ENCODE results near the gene NOC2L. TPM values are rescaled to one million over a fixed set of nuclear protein-coding genes. Genes with fewer than 3 reads are reported as not detected.
"Not testable (repeated sequence)": the region's sequence is repeated elsewhere in the genome, so short reads cannot be mapped to it uniquely, and the experiment has no call there.

The NOC2L gene
- total and polyA plus RNA-seq, 5 donors: 43.6 to 48.6 (median 45.4) TPM

- ATAC-seq (no peak), DNase-seq (no peak)
- Histone ChIP-seq H3K27me3 (ENCODE audit: control insufficient read depth, insufficient read depth) (no peaks in the 10 kb centered on the region), H3K27ac (ENCODE audit: low read length) (no peak overlapping the region), H3K4me3 (ENCODE audit: low read length) (no peak overlapping the region), H3K4me1 (ENCODE audit: control insufficient read depth, insufficient read depth, low read length) (no peaks in the 10 kb centered on the region), H3K9me3 (ENCODE audit: control insufficient read depth, low read length) (no peaks in the 10 kb centered on the region)
- WGBS: 90% methylated on average over 7 of the region's 7 CpGs
- intact Hi-C loops (cut with DNase I): no loop called here
Observed at GRCh38 chr1:992362-992761, 33.3 kb upstream of the NOC2L start.

- Histone ChIP-seq H3K9me3 (ENCODE audit: control insufficient read depth, low read length) (no peaks in the 10 kb centered on the region), H3K27ac (ENCODE audit: low read length) (no peak overlapping the region), H3K27me3 (ENCODE audit: control insufficient read depth, insufficient read depth) (no peaks in the 10 kb centered on the region), H3K4me3 (ENCODE audit: low read length) (no peak overlapping the region), H3K4me1 (ENCODE audit: control insufficient read depth, insufficient read depth, low read length) (no peaks in the 10 kb centered on the region)
- intact Hi-C loops (cut with DNase I): no loop called here
- WGBS: 96% methylated on average over 10 of the region's 10 CpGs
- ATAC-seq (no peak), DNase-seq (no peak)
Observed at GRCh38 chr1:991895-992294, 32.8 kb upstream of the NOC2L start.

- DNase-seq; ATAC-seq; intact Hi-C loops (cut with DNase I); H3K4me1 ChIP-seq (ENCODE audit: control insufficient read depth, insufficient read depth, low read length); H3K27ac ChIP-seq (ENCODE audit: low read length); H3K27me3 ChIP-seq (ENCODE audit: control insufficient read depth, insufficient read depth); H3K4me3 ChIP-seq (ENCODE audit: low read length); H3K9me3 ChIP-seq (ENCODE audit: control insufficient read depth, low read length): not testable (repeated sequence)
- 92% methylated on average over 6 of the region's 6 CpGs for WGBS
Observed at GRCh38 chr1:991275-991674, 32.2 kb upstream of the NOC2L start.

GRCh38 chr1:988061-988460, 29.0 kb upstream of the NOC2L start:
- not testable (repeated sequence) for H3K27me3 ChIP-seq (ENCODE audit: control insufficient read depth, insufficient read depth); H3K27ac ChIP-seq (ENCODE audit: low read length); ATAC-seq; H3K9me3 ChIP-seq (ENCODE audit: control insufficient read depth, low read length); H3K4me3 ChIP-seq (ENCODE audit: low read length); H3K4me1 ChIP-seq (ENCODE audit: control insufficient read depth, insufficient read depth, low read length)
- WGBS: 86% methylated on average over 5 of the region's 5 CpGs
- peak in 1 of 3 donors; percentile 12 for DNase-seq
- intact Hi-C loops (cut with DNase I): loop anchor here in 3 of 4 donors (5.0 kb wide), 1 partner anchor 74 kb away; no protein-coding TSS in a partner anchor

- intact Hi-C loops (cut with DNase I): loop anchor here in 3 of 4 donors (2.0 to 5.0 kb wide), 2 partner anchors 14 to 77 kb away; no protein-coding TSS in a partner anchor
- Histone ChIP-seq H3K27me3 (ENCODE audit: control insufficient read depth, insufficient read depth) (no peaks in the 10 kb centered on the region), H3K4me3 (ENCODE audit: low read length) (no peak overlapping the region), H3K27ac (ENCODE audit: low read length) (no peak overlapping the region), H3K4me1 (ENCODE audit: control insufficient read depth, insufficient read depth, low read length) (no peaks in the 10 kb centered on the region), H3K9me3 (ENCODE audit: control insufficient read depth, low read length) (no peaks in the 10 kb centered on the region)
- WGBS: 76% methylated on average over 13 of the region's 13 CpGs
- no peak for ATAC-seq
- DNase-seq: peak in 1 of 3 donors; percentile 19
Observed at GRCh38 chr1:985126-985525, 26.1 kb upstream of the NOC2L start.

GRCh38 chr1:984476-984814, 25.4 kb upstream of the NOC2L start:
- Histone ChIP-seq H3K4me3 (ENCODE audit: low read length) (no peak overlapping the region), H3K27me3 (ENCODE audit: control insufficient read depth, insufficient read depth) (no peaks in the 10 kb centered on the region), H3K4me1 (ENCODE audit: control insufficient read depth, insufficient read depth, low read length) (no peaks in the 10 kb centered on the region), H3K9me3 (ENCODE audit: control insufficient read depth, low read length) (no peaks in the 10 kb centered on the region), H3K27ac (ENCODE audit: low read length) (no peak overlapping the region)
- DNase-seq (peak in 1 of 3 donors; percentile 25), ATAC-seq (no peak)
- intact Hi-C loops (cut with DNase I): loop anchor here in 2 of 4 donors (2.0 to 5.0 kb wide), 2 partner anchors 14 to 78 kb away; no protein-coding TSS in a partner anchor
- 57% methylated on average over 12 of the region's 12 CpGs for WGBS

- ATAC-seq: peak; percentile 17 to 18
- H3K27me3 ChIP-seq (ENCODE audit: control insufficient read depth, insufficient read depth): no peaks in the 10 kb centered on the region
- WGBS: 21% methylated on average over 29 of the region's 29 CpGs
- H3K27ac ChIP-seq (ENCODE audit: low read length): no peak overlapping the region
- H3K4me3 ChIP-seq (ENCODE audit: low read length): no peak overlapping the region
- peak; percentile 51 to 85 (median 82) for DNase-seq
- no peaks in the 10 kb centered on the region for H3K9me3 ChIP-seq (ENCODE audit: control insufficient read depth, low read length)
- intact Hi-C loops (cut with DNase I): loop anchor here in 2 of 4 donors (2.0 to 5.0 kb wide), 2 partner anchors 15 to 78 kb away; no protein-coding TSS in a partner anchor
- H3K4me1 ChIP-seq (ENCODE audit: control insufficient read depth, insufficient read depth, low read length): no peaks in the 10 kb centered on the region
Observed at GRCh38 chr1:983798-984475, 24.9 kb upstream of the NOC2L start.

- Histone ChIP-seq H3K4me3 (ENCODE audit: low read length) (no peak overlapping the region), H3K27ac (ENCODE audit: low read length) (peak overlapping the region; percentile 15), H3K4me1 (ENCODE audit: control insufficient read depth, insufficient read depth, low read length) (no peaks in the 10 kb centered on the region), H3K27me3 (ENCODE audit: control insufficient read depth, insufficient read depth) (no peaks in the 10 kb centered on the region), H3K9me3 (ENCODE audit: control insufficient read depth, low read length) (no peaks in the 10 kb centered on the region)
- intact Hi-C loops (cut with DNase I): loop anchor here in 1 of 4 donors (5.0 kb wide), 1 partner anchor 79 kb away; no protein-coding TSS in a partner anchor
- DNase-seq (peak; percentile 19 to 64 (median 54)), ATAC-seq (no peak)
- WGBS: 84% methylated on average over 43 of the region's 43 CpGs
Observed at GRCh38 chr1:982765-983436, 23.8 kb upstream of the NOC2L start.

GRCh38 chr1:981955-982558, 23.0 kb upstream of the NOC2L start, which contains the start of gene PERM1:
Gene PERM1 (minus strand): TSS chr1:982093. CDS start chr1:981029, 1,064 bp downstream.
- Histone ChIP-seq H3K27ac (ENCODE audit: low read length) (peak within 1 kb of the TSS; percentile 81), H3K27me3 (ENCODE audit: control insufficient read depth, insufficient read depth) (no peaks in the 10 kb centered on the region), H3K4me3 (ENCODE audit: low read length) (peak within 1 kb of the TSS; percentile 12), H3K4me1 (ENCODE audit: control insufficient read depth, insufficient read depth, low read length) (no peaks in the 10 kb centered on the region), H3K9me3 (ENCODE audit: control insufficient read depth, low read length) (no peaks in the 10 kb centered on the region)
- peak; percentile 67 to 68 for ATAC-seq
- 52% methylated on average over 28 of the region's 28 CpGs for WGBS
- intact Hi-C loops (cut with DNase I): loop anchor here in 1 of 4 donors (5.0 kb wide), 1 partner anchor 80 kb away; no protein-coding TSS in a partner anchor
- peak; percentile 70 to 89 (median 85) for DNase-seq

GRCh38 chr1:981491-981954, 22.5 kb upstream of the NOC2L start:
- intact Hi-C loops (cut with DNase I): loop anchor here in 1 of 4 donors (5.0 kb wide), 1 partner anchor 81 kb away; no protein-coding TSS in a partner anchor
- Histone ChIP-seq H3K27me3 (ENCODE audit: control insufficient read depth, insufficient read depth) (no peaks in the 10 kb centered on the region), H3K9me3 (ENCODE audit: control insufficient read depth, low read length) (no peaks in the 10 kb centered on the region), H3K27ac (ENCODE audit: low read length) (peak overlapping the region; percentile 81), H3K4me3 (ENCODE audit: low read length) (peak overlapping the region; percentile 12), H3K4me1 (ENCODE audit: control insufficient read depth, insufficient read depth, low read length) (no peaks in the 10 kb centered on the region)
- DNase-seq (peak; percentile 30 to 73 (median 58)), ATAC-seq (peak; percentile 3 to 9)
- 75% methylated on average over 21 of the region's 21 CpGs for WGBS

All from right cardiac atrium (tissue), 5 donors.